ENCODE measurements around the gene TUBA4A.

The TUBA4A gene

DNA sequence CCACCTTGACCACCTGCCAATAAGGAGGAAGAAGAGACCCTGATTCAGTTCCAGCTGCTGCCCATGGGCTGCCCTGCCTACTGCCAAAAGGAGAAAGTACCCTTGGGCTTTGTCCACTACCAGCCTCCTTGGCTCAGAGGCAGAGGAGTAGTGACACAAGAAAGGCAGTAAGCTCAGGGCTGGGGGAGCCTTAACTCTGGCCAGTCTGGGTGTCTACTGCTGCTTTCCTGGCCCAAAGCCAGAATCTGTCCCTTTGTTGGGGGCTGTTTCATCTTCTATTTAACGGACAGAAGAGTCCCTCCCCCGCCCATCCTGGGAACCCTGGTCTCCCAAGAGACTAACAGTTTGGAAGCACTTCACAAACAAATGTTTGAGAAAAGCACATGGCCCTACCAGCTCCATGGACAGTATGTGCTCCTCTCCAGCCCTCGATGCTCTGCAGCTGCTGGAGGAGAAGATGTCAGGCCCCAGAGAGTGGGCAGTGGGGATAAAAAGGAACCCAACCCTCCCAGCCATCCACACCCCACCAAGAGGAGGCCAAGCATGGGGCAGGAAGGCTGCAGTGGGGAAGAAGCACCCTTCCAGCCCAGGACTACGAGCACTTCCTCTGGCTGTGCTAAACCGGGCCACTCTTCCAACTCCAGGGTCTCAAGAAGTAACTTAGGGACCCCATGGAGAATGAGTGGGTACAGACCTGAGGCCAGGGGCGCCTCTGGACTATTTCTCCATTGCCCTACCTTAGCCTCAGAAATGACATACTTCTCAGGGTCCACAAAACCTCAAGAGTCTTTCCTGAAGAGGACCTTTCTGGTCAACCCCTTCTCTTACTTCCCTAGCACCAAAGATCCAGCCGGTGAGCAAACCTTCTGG, 25.4 kb downstream of the TUBA4A start:
- no peaks in the 10 kb centered on the region for H3K9me3 ChIP-seq
- H3K4me1 ChIP-seq: peaks cover 5 to 44% (median 26%) of the 10 kb centered on the region in 4 donors
- no peak for TF ChIP-seq CTCF (IDR thresholded peaks at IDR 0.05)
- H3K27me3 ChIP-seq: no peaks in the 10 kb centered on the region
- peak overlapping the region; percentile 93 to 96 for H3K27ac ChIP-seq
- intact Hi-C loops (cut with DNase I; ENCODE audit: low total_unique reads): loop anchor here (10.0 kb wide), 1 partner anchor 67 kb away; no protein-coding TSS in a partner anchor
- peaks cover 39 to 54% (median 54%) of the 10 kb centered on the region in 3 donors for H3K36me3 ChIP-seq
- no peak for DNase-seq
- H3K4me3 ChIP-seq: peak overlapping the region; percentile 62 to 77

GRCh38 chr2:219225350-219225749, 28.4 kb downstream of the TUBA4A start:
- Histone ChIP-seq H3K4me1 (peaks cover 0 to 30% (median 17%) of the 10 kb centered on the region in 4 donors), H3K27ac (no peak overlapping the region), H3K27me3 (no peaks in the 10 kb centered on the region), H3K9me3 (no peaks in the 10 kb centered on the region), H3K4me3 (no peak overlapping the region), H3K36me3 (peaks cover 54 to 71% (median 69%) of the 10 kb centered on the region in 3 donors)
- no peak for DNase-seq
- no peak for TF ChIP-seq CTCF (IDR thresholded peaks at IDR 0.05)
- intact Hi-C loops (cut with DNase I; ENCODE audit: low total_unique reads): loop anchor here (10.0 kb wide), 1 partner anchor 69 kb away; no protein-coding TSS in a partner anchor

- intact Hi-C loops (cut with DNase I; ENCODE audit: low total_unique reads): loop anchor here (10.0 kb wide), 1 partner anchor 71 kb away; no protein-coding TSS in a partner anchor
- no peak overlapping the region for H3K4me3 ChIP-seq
- H3K27ac ChIP-seq: no peak overlapping the region
- H3K36me3 ChIP-seq: peaks cover 58 to 77% (median 74%) of the 10 kb centered on the region in 3 donors
- TF ChIP-seq CTCF (IDR thresholded peaks at IDR 0.05): no peak
- DNase-seq: no peak
- H3K27me3 ChIP-seq: no peaks in the 10 kb centered on the region
- peaks cover 5 to 39% (median 28%) of the 10 kb centered on the region in 4 donors for H3K4me1 ChIP-seq
- no peaks in the 10 kb centered on the region for H3K9me3 ChIP-seq
These were observed 29.7 kb downstream of the TUBA4A start for GRCh38 chr2:219223831-219224610.

DNA sequence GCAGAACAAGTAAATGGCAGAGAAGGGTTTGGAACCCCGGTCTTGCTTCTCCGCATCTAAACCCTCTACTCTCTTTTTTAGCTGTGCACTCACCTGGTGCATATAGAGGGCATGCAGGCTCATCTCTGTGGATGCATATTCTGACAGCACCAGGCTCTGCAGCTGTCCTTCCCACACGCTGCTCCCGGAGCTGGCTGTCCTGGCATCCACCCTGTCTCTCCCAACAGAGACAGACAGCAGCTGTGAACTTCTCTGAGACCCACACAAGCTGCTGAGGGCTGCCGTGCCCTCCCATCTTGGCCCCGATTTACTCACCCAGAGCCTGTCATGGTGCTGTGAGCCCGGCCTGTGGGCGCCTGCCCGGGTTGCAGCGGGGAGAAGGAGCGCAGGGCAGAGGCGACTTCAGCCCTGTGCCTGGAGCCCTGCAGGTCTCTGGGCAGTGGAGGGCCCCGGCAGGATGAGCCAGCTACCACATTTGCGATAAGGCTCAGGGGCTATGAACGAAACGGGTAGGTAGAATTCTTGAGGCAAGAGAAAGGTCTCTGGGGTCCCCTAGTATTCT, 31.7 kb downstream of the TUBA4A start:
- no peaks in the 10 kb centered on the region for H3K9me3 ChIP-seq
- peaks cover 5 to 37% (median 22%) of the 10 kb centered on the region in 4 donors for H3K4me1 ChIP-seq
- H3K27me3 ChIP-seq: no peaks in the 10 kb centered on the region
- TF ChIP-seq CTCF (IDR thresholded peaks at IDR 0.05): no peak
- no peak for DNase-seq
- H3K4me3 ChIP-seq: no peak overlapping the region
- intact Hi-C loops (cut with DNase I; ENCODE audit: low total_unique reads): loop anchor here (10.0 kb wide), 1 partner anchor 73 kb away; no protein-coding TSS in a partner anchor
- H3K36me3 ChIP-seq: peaks cover 58 to 75% (median 70%) of the 10 kb centered on the region in 3 donors
- no peak overlapping the region for H3K27ac ChIP-seq
